Ovary (tissue), 3 donors: ENCODE measurements around the gene PSMG1.

ENCODE experiments used
- EP300 ChIP-seq: sonication (generic); formaldehyde crosslinking; IDR thresholded peaks from one replicate; pipeline ENCODE4 v1.6.1; 2017; ENCODE audit warnings: antibody characterized with exemption
- TF ChIP-seq, protein P1 (sequence below), 3 donors: fragments of 450-650 bp in 2 of 3; fragments of 200-600 bp in 1 of 3; IDR thresholded peaks; one replicate each; pipeline versions ENCODE4 v1.5.1 to v1.8.0; 2016 to 2022; ENCODE audit warnings: antibody characterized with exemption in 3 of 3, mild to moderate bottlenecking in 1 of 3
- donor health status: DM: no; HTN: no; CAD: no.

DNA sequence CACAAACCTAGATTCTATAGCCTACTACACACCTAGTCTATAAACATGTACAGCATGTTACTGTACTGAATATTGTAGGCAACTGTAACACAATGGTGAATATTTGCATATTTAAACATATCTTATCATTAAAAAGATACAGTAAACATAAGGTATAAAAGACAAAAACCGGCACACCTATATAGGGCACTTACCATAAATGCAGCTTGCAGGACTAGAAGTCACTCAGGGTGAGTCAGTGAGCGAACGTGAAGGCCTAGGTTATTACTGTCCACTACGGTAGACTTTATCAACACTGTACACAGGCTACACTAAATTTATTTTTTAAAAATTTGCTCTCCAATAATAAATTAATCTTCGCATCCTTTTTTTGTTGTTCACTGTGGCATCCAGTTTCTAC lies 13.3 kb downstream of the PSMG1 start:
- TF ChIP-seq, protein P1, sequence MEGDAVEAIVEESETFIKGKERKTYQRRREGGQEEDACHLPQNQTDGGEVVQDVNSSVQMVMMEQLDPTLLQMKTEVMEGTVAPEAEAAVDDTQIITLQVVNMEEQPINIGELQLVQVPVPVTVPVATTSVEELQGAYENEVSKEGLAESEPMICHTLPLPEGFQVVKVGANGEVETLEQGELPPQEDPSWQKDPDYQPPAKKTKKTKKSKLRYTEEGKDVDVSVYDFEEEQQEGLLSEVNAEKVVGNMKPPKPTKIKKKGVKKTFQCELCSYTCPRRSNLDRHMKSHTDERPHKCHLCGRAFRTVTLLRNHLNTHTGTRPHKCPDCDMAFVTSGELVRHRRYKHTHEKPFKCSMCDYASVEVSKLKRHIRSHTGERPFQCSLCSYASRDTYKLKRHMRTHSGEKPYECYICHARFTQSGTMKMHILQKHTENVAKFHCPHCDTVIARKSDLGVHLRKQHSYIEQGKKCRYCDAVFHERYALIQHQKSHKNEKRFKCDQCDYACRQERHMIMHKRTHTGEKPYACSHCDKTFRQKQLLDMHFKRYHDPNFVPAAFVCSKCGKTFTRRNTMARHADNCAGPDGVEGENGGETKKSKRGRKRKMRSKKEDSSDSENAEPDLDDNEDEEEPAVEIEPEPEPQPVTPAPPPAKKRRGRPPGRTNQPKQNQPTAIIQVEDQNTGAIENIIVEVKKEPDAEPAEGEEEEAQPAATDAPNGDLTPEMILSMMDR (IDR thresholded peaks at IDR 0.05), result no peak
- no peak for TF ChIP-seq EP300
